Ovary (tissue), 3 donors: ENCODE data around the gene PSD4.

Experiments used
- CTCF ChIP-seq, 3 donors: fragments of 450-650 bp in 2 of 3; fragments of 200-600 bp in 1 of 3; IDR thresholded peaks; one replicate each; pipeline versions ENCODE4 v1.5.1 to v1.8.0; 2016 to 2022; ENCODE audit warnings: antibody characterized with exemption in 3 of 3, mild to moderate bottlenecking in 1 of 3
- POLR2A ChIP-seq: fragments of 450-650 bp; IDR thresholded peaks from one replicate; pipeline ENCODE4 v1.6.1; 2017; ENCODE audit warnings: antibody characterized with exemption, mild to moderate bottlenecking, moderate library complexity
- donor health status: DM: no; HTN: no; CAD: no.

GRCh38 chr2:113185664-113186432, 12.1 kb downstream of the PSD4 start:
- TF ChIP-seq CTCF (IDR thresholded peaks at IDR 0.05), result no peak
- TF ChIP-seq POLR2A, result no peak
